Neural cell (in vitro differentiated cells): ENCODE data around the gene RPL19. TPM values are rescaled to one million over a fixed set of nuclear protein-coding genes. Genes with fewer than 3 reads are reported as not detected.
A peak's percentile ranks its signal among the peaks of the same experiment; 100 is the strongest.

ENCODE experiments used
- H2AFZ ChIP-seq: fragments of 200-600, 300-800 bp; sonication (generic), shearing (Covaris generic); 2 replicates; pipeline ENCODE4 v1.6.0; 2014; ENCODE audit warnings: low read depth, mild to moderate bottlenecking, antibody characterized with exemption, low read length, moderate library complexity
- H3F3A ChIP-seq: fragments of 200-600 bp; shearing (Covaris generic); 2 replicates; pipeline ENCODE4 v1.6.1; 2016; ENCODE audit warnings: mild to moderate bottlenecking, moderate library complexity, mixed read lengths, antibody characterized with exemption, low read length; ENCODE audit not compliant: insufficient read depth, poor library complexity, severe bottlenecking
- H3K27ac ChIP-seq: fragments of 200-600, 300-800 bp; sonication (generic), shearing (Covaris generic); 2 replicates; pipeline ENCODE4 v1.5.1; 2014; ENCODE audit warnings: mild to moderate bottlenecking, low read length, moderate library complexity
- H3K27me3 ChIP-seq: fragments of 300-800, 200-600 bp; sonication (generic), shearing (Covaris generic); 2 replicates; pipeline ENCODE4 v1.6.0; 2014; ENCODE audit warnings: mild to moderate bottlenecking, low read depth, low read length, moderate library complexity; ENCODE audit not compliant: insufficient read depth
- H3K36me3 ChIP-seq: fragments of 300-800, 200-600 bp; sonication (generic), shearing (Covaris generic); 2 replicates; pipeline ENCODE4 v1.5.1; 2014; ENCODE audit warnings: mild to moderate bottlenecking, antibody characterized with exemption, low read length, moderate library complexity; ENCODE audit not compliant: insufficient read depth
- H3K4me2 ChIP-seq: fragments of 300-800, 200-600 bp; sonication (generic), shearing (Covaris generic); 2 replicates; pipeline ENCODE4 v1.6.0; 2014; ENCODE audit warnings: mild to moderate bottlenecking, low read length
- H3K4me3 ChIP-seq: fragments of 300-800, 200-600 bp; sonication (generic), shearing (Covaris generic); 2 replicates; pipeline ENCODE4 v1.5.1; 2014; ENCODE audit warnings: mild to moderate bottlenecking, low read length, moderate library complexity
- H3K79me2 ChIP-seq: fragments of 200-600 bp; shearing (Covaris generic); replicated peaks from 2 replicates; pipeline ENCODE4 v1.6.0; 2014; ENCODE audit warnings: mild to moderate bottlenecking, low read length, moderate library complexity; ENCODE audit not compliant: insufficient read depth
- H3K9ac ChIP-seq: fragments of 300-800, 200-600 bp; sonication (generic), shearing (Covaris generic); 2 replicates; pipeline ENCODE4 v1.6.1; 2016; ENCODE audit warnings: mild to moderate bottlenecking, low read length, mixed read lengths
- H3K9me2 ChIP-seq: fragments of 200-600 bp; shearing (Covaris generic); 2 replicates; pipeline ENCODE4 v1.6.1; 2016; ENCODE audit warnings: mild to moderate bottlenecking, low read length, mixed read lengths; ENCODE audit not compliant: insufficient read depth
- H3K9me3 ChIP-seq: fragments of 200-600, 300-800 bp; sonication (generic), shearing (Covaris generic); 2 replicates; pipeline ENCODE4 v1.6.1; 2016; ENCODE audit warnings: mild to moderate bottlenecking, mixed run types, low read length, moderate library complexity, mixed read lengths
- H4K20me1 ChIP-seq: fragments of 200-600 bp; shearing (Covaris generic); 2 replicates; pipeline ENCODE4 v1.6.1; 2016; ENCODE audit warnings: mild to moderate bottlenecking, mixed run types; ENCODE audit not compliant: insufficient read depth
- EZH2 ChIP-seq: fragments of 200-600, 300-800 bp; shearing (Covaris generic), sonication (generic); IDR thresholded peaks from 2 replicates; pipeline ENCODE4 v1.6.1; 2014; ENCODE audit warnings: antibody characterized with exemption, low read length, borderline replicate concordance, mild to moderate bottlenecking; ENCODE audit not compliant: insufficient read depth, poor library complexity, severe bottlenecking
- MXI1 ChIP-seq: fragments of 450-650 bp; conservative IDR thresholded peaks from 2 replicates; pipeline ENCODE4 v1.6.1; 2014; ENCODE audit warnings: antibody characterized with exemption, mild to moderate bottlenecking; ENCODE audit not compliant: poor library complexity, severe bottlenecking
- POLR2AphosphoS5 ChIP-seq: IDR thresholded peaks from 2 replicates; pipeline ENCODE4 v1.6.1; 2012
- SMC3 ChIP-seq: fragments of 450-650 bp; conservative IDR thresholded peaks from 2 replicates; pipeline ENCODE4 v1.6.1; 2014; ENCODE audit warnings: antibody characterized with exemption, mild to moderate bottlenecking, moderate library complexity; ENCODE audit not compliant: poor library complexity
- TAF1 ChIP-seq: IDR thresholded peaks from 2 replicates; pipeline ENCODE4 v1.6.1; 2012; ENCODE audit warnings: low read depth
- polyA plus RNA-seq: library from polyadenylated mRNA; depleted of rRNA; stranded (reverse); fragments of >200 nt; gene quantifications from 2 replicates; pipeline ENCODE4 v1.2.3, GENCODE V29; 2014
- TF ChIP-seq, protein P1 (sequence below): IDR thresholded peaks from 2 replicates; pipeline ENCODE4 v1.6.1; 2012; ENCODE audit warnings: borderline replicate concordance
- TF ChIP-seq, protein P2 (sequence below): fragments of 450-650 bp; IDR thresholded peaks from 2 replicates; pipeline ENCODE4 v1.5.1; 2014; ENCODE audit warnings: antibody characterized with exemption, mild to moderate bottlenecking, moderate library complexity; ENCODE audit not compliant: poor library complexity, severe bottlenecking

RPL19 gene
- polyA plus RNA-seq, 1 donor from 2014 or later = 1,623 TPM

- Histone ChIP-seq H3K4me2 (no peak overlapping the region), H3K9ac (peak overlapping the region; percentile 16)
These were observed 24.8 kb downstream of the RPL19 start for GRCh38 chr17:39224778-39225307.

DNA sequence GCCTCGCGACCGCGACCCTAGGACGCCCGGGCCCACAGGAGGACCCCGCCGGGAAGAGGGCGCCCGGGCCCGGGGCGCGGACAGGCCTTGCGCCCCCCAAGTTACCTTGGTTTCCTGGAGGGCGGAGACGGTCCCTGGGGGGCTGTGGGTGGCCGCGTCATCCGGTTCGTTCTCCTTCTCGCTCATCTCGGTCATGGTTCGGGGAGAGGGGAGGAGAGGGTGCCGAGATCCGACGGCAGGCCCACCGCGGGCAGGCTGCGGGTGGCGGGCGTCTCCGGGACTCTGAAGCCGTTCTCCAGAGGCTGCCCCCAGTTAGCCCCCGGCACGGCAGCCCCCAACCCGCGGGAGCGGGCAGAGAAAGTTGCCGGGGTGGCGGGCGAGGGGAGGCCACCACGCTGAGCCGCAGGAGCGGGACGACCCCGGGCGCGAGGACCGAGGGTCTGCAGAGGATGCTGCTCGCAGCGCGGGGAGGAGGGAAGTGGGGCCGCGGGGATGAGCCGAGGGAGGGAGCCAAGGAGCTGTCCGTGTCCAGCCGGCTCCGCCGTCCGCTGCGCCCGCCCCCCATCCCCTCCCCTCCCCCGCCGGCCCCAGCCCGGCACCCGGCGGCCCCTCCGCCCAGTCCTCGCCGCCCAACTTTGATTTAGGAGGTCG, 25.4 kb downstream of the RPL19 start, which contains the start of gene STAC2:
TSS of gene STAC2 (minus strand) at position 638 of the 651 bp plus-strand sequence. CDS start at position 195, 443 bp downstream.
- peak within 1 kb of the TSS; percentile 48 for H3K4me2 ChIP-seq
- H3F3A ChIP-seq = no peaks in the 10 kb centered on the region
- TF ChIP-seq POLR2AphosphoS5 (no peak), SMC3 (no peak), TAF1 (no peak)
- TF ChIP-seq, protein P1, sequence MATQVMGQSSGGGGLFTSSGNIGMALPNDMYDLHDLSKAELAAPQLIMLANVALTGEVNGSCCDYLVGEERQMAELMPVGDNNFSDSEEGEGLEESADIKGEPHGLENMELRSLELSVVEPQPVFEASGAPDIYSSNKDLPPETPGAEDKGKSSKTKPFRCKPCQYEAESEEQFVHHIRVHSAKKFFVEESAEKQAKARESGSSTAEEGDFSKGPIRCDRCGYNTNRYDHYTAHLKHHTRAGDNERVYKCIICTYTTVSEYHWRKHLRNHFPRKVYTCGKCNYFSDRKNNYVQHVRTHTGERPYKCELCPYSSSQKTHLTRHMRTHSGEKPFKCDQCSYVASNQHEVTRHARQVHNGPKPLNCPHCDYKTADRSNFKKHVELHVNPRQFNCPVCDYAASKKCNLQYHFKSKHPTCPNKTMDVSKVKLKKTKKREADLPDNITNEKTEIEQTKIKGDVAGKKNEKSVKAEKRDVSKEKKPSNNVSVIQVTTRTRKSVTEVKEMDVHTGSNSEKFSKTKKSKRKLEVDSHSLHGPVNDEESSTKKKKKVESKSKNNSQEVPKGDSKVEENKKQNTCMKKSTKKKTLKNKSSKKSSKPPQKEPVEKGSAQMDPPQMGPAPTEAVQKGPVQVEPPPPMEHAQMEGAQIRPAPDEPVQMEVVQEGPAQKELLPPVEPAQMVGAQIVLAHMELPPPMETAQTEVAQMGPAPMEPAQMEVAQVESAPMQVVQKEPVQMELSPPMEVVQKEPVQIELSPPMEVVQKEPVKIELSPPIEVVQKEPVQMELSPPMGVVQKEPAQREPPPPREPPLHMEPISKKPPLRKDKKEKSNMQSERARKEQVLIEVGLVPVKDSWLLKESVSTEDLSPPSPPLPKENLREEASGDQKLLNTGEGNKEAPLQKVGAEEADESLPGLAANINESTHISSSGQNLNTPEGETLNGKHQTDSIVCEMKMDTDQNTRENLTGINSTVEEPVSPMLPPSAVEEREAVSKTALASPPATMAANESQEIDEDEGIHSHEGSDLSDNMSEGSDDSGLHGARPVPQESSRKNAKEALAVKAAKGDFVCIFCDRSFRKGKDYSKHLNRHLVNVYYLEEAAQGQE = no peak
- TF ChIP-seq, protein P2, sequence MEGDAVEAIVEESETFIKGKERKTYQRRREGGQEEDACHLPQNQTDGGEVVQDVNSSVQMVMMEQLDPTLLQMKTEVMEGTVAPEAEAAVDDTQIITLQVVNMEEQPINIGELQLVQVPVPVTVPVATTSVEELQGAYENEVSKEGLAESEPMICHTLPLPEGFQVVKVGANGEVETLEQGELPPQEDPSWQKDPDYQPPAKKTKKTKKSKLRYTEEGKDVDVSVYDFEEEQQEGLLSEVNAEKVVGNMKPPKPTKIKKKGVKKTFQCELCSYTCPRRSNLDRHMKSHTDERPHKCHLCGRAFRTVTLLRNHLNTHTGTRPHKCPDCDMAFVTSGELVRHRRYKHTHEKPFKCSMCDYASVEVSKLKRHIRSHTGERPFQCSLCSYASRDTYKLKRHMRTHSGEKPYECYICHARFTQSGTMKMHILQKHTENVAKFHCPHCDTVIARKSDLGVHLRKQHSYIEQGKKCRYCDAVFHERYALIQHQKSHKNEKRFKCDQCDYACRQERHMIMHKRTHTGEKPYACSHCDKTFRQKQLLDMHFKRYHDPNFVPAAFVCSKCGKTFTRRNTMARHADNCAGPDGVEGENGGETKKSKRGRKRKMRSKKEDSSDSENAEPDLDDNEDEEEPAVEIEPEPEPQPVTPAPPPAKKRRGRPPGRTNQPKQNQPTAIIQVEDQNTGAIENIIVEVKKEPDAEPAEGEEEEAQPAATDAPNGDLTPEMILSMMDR = no peak
- H3K9me2 ChIP-seq = no peaks in the 10 kb centered on the region
- no peaks in the 10 kb centered on the region for H4K20me1 ChIP-seq
- H3K27me3 ChIP-seq = peaks cover 38% of the 10 kb centered on the region
- peak within 1 kb of the TSS; percentile 67 for H3K4me3 ChIP-seq
- H3K9ac ChIP-seq = peak within 1 kb of the TSS; percentile 23
- H2AFZ ChIP-seq = no peak within 1 kb of the TSS
- no peaks in the 10 kb centered on the region for H3K36me3 ChIP-seq
- H3K79me2 ChIP-seq = no peaks in the 10 kb centered on the region
- H3K9me3 ChIP-seq = no peaks in the 10 kb centered on the region
- no peak within 1 kb of the TSS for H3K27ac ChIP-seq

More at GRCh38 chr17:39224778-39225307, 24.8 kb downstream of the RPL19 start:
- H3K36me3 ChIP-seq = no peaks in the 10 kb centered on the region
- H3K9me3 ChIP-seq = no peaks in the 10 kb centered on the region
- H2AFZ ChIP-seq = no peak overlapping the region
- no peak overlapping the region for H3K27ac ChIP-seq
- no peaks in the 10 kb centered on the region for H3K9me2 ChIP-seq
- peaks cover 38% of the 10 kb centered on the region for H3K27me3 ChIP-seq
- no peaks in the 10 kb centered on the region for H3F3A ChIP-seq
- H4K20me1 ChIP-seq = no peaks in the 10 kb centered on the region
- TF ChIP-seq POLR2AphosphoS5 (no peak), MXI1 (no peak), EZH2 (peak; percentile 45)
- H3K79me2 ChIP-seq = no peaks in the 10 kb centered on the region
- H3K4me3 ChIP-seq = peak overlapping the region; percentile 67
